NCI-H774 (cell line): ENCODE data around the gene POTEE.
"Not testable (repeated sequence)": the region's sequence is repeated elsewhere in the genome, so short reads cannot be mapped to it uniquely, and the experiment has no call there.

Experiments
- DNase-seq: peaks from one replicate; lab custom pipeline; 2025; lab: John Stamatoyannopoulos, UW

Gene POTEE

DNA sequence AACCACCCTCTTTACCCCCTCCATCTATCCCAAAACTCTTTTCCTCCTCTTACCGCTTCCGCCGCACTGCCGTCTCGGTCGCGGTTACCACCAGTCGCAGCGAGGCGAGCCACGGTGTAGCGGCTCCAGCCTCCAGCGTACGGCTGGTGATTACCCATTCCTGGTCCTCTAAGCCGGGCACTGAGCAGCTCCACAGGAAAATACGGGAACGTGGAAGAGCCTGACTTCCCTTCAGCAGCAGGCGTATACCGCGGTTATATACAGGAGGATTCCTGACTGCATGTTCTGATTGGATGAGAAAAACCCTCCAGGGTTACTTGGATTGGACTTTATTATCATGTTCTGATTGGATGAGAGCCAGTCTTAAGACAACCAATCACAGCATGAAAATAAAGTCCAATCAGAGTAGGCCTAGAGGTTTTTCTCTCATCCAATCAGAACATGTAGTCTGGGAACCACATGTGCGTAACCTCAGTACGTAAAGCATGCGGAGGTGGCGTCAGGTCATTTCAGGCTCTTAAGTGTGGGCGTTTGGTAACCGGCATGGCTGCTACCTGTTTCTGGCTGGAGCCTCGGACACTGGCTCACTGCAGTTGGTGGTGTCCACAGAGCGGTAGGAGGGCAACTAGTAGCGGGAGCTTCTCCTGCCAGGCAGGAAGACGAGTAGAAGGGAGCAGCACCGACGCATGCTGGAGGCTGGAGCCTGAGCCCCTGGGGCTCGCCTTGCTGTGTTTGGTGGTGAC, at the start of gene POTEE:
POTEE (plus strand) TSS at position 507 of the 743 bp plus-strand sequence. CDS start 8,867 bp downstream, outside the sequence.
- DNase-seq: not testable (repeated sequence)

DNA sequence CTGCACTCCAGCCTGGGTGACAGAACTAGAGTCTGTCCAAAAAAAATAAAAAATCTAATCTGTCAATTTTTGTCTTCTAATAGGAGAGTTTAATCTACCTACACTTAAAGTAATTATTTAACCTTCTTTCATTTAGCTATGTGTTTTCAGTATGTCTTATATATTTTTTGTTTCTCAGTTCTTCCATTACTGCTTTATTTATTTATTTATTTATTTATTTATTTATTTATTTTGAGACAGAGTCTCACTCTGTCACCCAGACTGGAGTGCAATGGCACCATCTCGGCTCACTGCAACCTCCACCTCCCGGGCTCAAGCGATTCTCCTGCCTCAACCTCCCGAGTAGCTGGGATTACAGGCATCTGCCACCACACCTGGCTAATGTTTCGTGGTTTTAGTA, 43.8 kb upstream of the POTEE start:
- DNase-seq: not testable (repeated sequence)

DNA sequence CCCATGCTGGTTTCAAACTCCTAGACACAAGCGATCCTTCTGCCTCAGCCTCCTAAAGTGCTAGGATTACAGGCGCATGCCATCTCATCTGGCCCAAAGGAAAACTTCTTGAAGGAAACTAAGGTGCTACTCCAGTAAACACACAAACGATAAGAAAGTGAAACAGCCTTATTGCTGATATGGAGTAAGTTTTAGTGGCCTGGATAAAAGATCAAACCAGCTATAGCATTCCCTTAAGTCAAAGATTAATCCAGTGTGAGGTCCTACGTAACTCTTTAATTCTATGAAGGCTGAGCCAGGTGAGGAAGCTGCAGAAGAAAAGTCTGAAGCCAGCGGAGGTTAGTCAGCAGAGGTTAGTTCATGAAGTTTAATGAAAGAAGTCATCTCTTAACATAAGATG, 40.8 kb upstream of the POTEE start:
- no peak for DNase-seq

DNA sequence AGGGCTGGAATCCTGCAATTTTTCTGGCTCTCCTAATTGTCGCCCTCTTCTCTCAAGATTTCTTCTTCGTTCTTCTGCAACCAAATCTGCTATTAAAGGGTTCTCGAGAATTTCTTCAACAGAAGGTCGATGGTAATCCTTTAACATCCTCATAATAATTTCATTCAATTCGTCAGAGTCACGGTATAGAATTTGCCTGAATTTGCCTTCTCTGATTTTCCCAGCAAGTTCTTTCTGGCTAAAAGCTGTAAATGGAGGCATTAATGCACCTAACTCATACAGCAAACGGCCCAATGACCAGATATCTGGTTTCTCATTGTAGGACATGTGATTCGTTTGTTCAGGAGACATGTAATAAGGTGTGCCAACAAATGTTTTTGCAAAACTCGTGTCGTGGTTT, 31.3 kb upstream of the POTEE start:
- not testable (repeated sequence) for DNase-seq

DNA sequence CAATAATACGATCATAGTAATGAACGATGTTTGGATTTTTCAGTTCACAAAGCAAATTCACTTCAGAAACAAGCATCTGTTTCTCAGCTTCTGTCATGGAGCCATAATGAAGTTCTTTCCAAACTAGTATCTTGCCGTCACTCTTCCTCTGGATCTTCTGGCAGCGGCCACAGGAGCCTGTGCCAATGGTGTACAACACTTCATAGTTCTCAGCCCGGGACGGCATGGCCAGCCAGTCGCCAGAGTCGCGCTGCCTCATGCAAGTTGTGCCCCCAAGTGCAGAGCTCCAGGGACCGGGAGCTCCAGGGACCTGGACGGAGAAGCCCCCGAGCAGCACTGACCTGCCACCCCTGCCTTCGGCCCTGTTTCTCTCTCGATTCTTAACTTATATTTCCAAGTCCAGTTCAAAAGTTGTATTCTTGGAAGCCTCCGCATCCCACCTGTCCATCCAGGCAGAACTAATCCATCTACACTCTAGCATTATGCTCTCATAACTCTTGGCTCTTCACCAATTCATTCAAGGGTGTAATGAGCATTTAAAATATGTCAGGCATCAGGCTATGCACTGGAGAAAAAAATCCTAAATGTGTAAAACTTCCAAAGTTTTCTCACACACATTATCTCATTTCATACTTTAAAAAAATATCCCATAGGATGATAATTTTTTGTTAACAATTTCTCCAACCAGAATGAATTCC, 30.5 kb upstream of the POTEE start:
- DNase-seq: not testable (repeated sequence)

DNA sequence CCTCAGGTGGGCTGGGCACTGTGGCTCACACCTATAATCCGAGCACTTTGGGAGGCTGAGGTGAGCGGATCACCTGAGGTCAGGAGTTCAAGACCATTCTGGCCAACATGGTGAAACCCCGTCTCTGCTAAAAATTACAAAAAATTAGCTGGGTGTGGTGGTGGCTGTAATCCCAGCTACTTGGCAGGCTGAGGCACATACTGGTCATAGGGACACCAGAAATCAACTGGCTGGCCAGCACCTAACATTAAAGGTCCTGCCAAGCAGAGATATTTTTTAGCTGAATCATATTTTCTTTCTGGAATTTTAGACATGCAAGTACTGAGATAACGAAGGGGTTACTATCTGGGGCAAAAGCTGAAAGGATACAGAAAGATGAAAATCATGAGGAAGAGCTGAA, 27.9 kb upstream of the POTEE start:
- DNase-seq: not testable (repeated sequence)

DNA sequence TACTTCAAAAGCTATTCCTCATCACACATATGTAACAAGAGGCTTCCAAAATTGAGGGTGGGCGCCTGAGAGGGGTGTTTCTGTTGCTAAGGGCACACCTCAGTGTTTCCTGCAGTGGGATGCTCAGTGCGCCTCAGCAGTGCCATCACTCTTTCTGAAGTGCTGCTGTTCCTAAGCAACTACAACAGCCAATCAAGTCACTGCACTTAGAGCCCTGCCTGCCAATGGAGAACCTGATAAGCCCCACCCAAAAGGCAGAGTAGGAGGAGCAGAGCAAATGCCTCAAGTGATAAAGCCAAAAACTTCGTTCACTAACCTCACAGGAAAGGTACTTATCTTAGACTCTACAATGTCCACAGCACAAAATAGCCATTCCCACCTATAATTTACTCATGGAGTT, 15.9 kb upstream of the POTEE start:
- DNase-seq: not testable (repeated sequence)

DNA sequence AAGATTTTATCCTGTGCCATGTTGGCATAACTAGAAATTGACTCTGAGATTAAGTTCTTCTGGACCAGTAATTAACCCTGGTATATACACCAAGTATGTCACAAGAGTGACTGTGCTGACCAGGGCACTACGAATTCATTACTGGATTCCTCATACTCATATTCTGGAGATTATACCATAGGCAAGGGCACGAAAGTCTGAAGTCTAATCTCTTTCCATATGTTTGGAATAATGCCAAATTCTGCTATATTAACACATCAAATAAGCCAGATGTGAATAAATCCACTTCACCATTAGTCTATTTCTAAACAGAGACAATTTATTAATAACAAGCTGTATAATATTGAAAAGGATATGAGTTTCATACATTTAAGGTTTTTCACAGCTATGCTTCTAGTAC, 13.2 kb upstream of the POTEE start:
- DNase-seq: not testable (repeated sequence)

DNA sequence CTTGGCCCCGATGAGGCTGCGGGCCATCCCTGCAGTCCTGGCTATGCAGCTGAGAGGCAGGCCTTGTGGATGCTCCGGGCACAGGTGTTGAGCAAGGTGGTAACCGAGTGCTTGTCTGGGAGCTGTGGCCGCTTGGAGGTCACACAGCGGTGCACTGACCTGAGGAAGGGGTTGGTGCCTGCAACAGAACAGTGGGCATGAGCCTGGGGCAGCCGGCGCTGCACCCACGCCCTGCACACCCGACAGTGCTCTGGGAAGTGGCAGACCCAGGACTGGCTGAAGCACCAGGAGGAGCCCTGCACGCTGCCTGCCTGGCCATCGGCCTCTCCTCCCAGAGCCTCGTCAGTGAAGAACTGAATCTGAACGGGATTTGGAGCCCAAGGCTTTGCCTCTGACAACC, 8.2 kb upstream of the POTEE start:
- no peak for DNase-seq

DNA sequence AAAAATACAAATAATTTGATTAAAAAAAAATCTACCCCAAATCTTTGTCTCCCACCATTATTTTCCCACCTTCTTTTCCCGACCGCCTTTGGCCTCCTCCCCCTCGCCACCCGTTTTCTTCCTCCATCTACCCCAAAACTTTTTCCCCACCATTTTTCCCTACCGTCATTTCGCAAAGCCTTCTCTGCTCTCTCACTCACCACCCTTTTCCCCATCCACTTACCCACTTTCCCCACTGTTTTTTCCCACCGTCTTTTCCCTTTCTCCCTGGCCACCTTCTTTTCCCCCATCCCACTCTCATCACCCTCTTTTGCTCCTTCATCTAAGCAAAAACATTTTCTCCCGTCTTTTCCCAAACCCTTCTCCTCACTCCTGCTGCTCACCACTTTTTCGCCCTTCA, 1.5 kb upstream of the POTEE start:
- DNase-seq: not testable (repeated sequence)

DNA sequence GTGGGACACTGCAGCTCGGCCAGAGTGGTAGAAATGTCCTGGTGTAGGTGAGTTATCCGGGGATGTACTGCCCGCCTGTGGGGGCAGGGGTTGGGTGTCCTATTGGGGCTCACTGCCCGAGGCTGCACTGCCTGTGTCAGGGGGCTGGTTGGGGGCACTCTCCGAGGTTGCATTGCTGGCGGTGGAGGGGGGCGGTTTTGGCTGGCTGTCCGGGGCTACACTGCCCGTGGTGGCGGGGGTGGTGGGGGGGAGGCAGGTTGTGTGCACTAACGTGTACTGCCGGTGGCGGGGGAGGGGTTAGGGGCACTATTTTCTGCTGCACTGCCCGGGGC, 403 bp downstream of the POTEE start:
- not testable (repeated sequence) for DNase-seq

DNA sequence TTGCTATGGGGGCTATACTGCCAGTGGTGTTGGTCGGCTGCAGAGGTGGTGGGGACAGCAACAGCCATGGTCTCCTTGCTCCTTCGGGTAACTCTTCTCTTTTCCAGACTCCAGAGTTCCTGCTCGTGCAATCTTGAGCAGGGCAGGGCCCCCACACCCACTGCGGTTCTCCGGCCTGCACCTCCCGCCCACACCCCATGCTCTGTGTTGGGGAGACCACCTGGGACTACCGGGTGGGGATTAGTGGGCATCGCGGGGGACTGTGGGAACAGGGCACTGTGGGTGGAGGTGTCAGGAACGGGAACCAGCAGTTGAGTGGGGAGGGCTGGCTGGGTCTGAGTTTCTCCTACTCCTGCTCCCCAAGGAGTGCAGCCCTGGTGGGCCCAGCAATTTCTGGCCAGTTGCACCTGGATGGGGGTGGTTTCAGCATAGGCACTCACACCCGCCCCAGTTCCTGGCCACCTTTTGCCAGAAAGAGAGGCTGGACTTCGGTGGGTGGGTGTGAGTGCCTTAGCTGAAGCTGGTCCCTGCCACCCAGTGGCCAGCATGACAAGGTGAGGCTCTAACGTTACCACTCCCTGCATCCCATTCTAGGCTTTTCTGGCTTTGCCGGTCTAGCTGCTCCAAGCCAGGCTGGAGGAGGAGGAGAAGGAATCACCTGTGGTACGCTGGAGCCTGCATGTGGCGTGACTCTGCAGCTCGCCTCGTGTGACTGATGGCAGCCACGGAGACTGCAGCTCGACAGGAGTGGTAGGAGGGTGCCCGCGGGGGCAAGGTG, 1.3 kb downstream of the POTEE start:
- DNase-seq: not testable (repeated sequence)

DNA sequence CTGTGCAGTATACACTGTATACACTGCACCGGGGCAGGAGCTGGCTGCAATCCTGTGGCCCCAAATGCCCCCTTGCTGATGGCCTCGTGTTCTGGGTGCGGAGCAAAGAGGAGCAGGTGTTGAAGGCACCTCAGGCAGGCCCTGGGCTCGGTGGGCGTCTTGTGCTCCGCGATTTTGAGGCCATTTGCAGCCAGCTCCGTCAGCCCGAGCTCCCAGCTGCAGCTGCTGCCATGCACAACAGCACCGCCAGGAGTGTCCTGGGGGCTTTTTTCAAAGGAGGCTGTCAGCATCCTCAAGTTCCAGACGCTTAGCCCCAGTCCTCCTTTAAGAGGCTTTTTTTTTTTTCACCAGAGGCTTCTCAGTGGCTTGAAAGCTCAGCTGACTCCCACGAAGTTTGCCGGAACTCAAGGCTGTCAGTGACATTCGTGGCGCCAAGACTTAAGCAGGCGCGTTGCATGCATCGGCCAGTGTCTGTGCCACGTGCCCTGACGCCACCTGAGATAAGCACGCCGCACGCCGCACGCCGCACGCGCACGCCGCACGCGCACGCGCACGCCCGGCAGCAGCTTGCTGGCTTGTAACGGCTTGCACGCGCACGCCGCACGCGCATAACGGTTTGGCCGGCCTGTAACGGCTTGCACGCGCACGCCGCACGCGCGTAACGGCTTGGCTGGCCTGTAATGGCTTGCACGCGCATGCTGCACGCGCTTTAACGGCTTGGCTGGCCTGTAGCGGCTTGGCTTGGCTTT, 8.1 kb downstream of the POTEE start:
- not testable (repeated sequence) for DNase-seq

DNA sequence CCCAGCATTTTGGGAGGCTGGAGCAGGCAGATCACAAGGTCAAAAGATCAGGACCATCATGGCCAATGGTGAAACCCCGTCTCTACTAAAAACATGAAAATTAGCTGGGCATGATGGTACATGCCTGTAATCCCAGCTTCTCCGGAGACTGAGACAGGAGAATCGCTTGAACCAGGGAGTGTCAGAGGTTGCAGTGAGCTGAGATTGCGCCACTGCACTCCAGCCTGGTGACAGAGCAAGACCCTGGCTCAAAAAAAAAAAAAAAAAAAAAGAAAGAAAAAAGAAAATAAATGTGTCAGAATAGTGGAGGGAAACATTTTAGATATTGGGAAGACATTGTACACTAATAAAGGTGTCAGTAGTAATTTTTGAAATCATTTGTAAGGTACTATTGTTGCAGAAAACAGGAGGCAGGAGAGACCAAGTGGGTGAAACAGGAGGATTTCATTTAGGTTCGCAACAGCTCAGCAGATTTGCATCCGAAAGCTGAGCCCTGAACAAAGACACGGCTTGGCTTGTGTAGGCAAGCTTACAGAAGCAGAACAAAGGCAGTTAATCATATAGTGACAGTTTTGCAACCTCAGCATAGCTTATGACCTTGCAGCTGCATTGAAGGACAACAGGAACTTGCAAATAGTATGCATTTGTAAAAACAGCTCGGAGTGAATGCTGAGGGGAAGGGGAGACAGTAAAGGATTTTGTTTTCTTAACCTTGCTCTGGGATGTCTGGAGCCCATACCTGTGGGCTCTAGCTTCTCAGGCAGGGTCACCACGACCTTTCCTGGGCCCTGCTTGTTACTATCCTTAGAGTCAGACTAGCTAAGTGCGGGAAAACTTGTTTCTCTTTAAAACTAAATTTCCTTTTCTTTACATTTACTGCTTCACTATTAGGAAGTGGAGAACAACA, 26.5 kb downstream of the POTEE start:
- not testable (repeated sequence) for DNase-seq
